Activated CD4-positive, alpha-beta T cell treated with anti-CD3 and anti-CD28 coated beads, Interleukin-2, amount 10 ng/mL, durations not matched to agents 7 days and 5 days (primary cell): ENCODE data around the gene ZBTB38. TPM values are rescaled to one million over a fixed set of nuclear protein-coding genes. Genes with fewer than 3 reads are reported as not detected.

Experiments used
- CTCF ChIA-PET: fragments of 350-600 bp; sonication (Branson Sonifier 250); formaldehyde crosslinking; loops from one replicate; lab custom pipeline; 2021; ENCODE audit warnings: antibody characterized with exemption; lab: Charles Lee
- POLR2A ChIA-PET: fragments of 350-600 bp; sonication (Branson Sonifier 250); formaldehyde crosslinking; loops from one replicate; lab custom pipeline; 2021; ENCODE audit warnings: antibody characterized with exemption; lab: Charles Lee
- DNase-seq: peaks from one replicate; pipeline ENCODE4 v3.0.0-alpha.2; 2020
- H3K27ac Mint-ChIP-seq: one replicate; pipeline ENCODE4 v1.8.0; 2021; ENCODE audit warnings: mild to moderate bottlenecking, moderate library complexity, mixed read lengths
- H3K27me3 Mint-ChIP-seq: one replicate; pipeline ENCODE4 v1.8.0; 2021; ENCODE audit warnings: mixed read lengths
- H3K36me3 Mint-ChIP-seq: one replicate; pipeline ENCODE4 v1.8.0; 2021; ENCODE audit warnings: low read depth, mixed read lengths
- H3K4me1 Mint-ChIP-seq: one replicate; pipeline ENCODE4 v1.8.0; 2021; ENCODE audit warnings: mixed read lengths
- H3K4me3 Mint-ChIP-seq: one replicate; pipeline ENCODE4 v1.8.0; 2021; ENCODE audit warnings: mild to moderate bottlenecking, moderate library complexity, mixed read lengths
- H3K9me3 Mint-ChIP-seq: one replicate; pipeline ENCODE4 v1.8.0; 2021; ENCODE audit warnings: mixed read lengths
- total RNA-seq, 2 experiments: library from RNA; stranded (reverse); gene quantifications; one replicate each; pipeline ENCODE4 v1.2.3, GENCODE V29; 2021

The ZBTB38 gene, protein sequence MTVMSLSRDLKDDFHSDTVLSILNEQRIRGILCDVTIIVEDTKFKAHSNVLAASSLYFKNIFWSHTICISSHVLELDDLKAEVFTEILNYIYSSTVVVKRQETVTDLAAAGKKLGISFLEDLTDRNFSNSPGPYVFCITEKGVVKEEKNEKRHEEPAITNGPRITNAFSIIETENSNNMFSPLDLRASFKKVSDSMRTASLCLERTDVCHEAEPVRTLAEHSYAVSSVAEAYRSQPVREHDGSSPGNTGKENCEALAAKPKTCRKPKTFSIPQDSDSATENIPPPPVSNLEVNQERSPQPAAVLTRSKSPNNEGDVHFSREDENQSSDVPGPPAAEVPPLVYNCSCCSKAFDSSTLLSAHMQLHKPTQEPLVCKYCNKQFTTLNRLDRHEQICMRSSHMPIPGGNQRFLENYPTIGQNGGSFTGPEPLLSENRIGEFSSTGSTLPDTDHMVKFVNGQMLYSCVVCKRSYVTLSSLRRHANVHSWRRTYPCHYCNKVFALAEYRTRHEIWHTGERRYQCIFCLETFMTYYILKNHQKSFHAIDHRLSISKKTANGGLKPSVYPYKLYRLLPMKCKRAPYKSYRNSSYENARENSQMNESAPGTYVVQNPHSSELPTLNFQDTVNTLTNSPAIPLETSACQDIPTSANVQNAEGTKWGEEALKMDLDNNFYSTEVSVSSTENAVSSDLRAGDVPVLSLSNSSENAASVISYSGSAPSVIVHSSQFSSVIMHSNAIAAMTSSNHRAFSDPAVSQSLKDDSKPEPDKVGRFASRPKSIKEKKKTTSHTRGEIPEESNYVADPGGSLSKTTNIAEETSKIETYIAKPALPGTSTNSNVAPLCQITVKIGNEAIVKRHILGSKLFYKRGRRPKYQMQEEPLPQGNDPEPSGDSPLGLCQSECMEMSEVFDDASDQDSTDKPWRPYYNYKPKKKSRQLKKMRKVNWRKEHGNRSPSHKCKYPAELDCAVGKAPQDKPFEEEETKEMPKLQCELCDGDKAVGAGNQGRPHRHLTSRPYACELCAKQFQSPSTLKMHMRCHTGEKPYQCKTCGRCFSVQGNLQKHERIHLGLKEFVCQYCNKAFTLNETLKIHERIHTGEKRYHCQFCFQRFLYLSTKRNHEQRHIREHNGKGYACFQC (N-terminal part only)
- total RNA-seq, result 10 to 100 TPM; 20.0 to 26.1 TPM

DNA sequence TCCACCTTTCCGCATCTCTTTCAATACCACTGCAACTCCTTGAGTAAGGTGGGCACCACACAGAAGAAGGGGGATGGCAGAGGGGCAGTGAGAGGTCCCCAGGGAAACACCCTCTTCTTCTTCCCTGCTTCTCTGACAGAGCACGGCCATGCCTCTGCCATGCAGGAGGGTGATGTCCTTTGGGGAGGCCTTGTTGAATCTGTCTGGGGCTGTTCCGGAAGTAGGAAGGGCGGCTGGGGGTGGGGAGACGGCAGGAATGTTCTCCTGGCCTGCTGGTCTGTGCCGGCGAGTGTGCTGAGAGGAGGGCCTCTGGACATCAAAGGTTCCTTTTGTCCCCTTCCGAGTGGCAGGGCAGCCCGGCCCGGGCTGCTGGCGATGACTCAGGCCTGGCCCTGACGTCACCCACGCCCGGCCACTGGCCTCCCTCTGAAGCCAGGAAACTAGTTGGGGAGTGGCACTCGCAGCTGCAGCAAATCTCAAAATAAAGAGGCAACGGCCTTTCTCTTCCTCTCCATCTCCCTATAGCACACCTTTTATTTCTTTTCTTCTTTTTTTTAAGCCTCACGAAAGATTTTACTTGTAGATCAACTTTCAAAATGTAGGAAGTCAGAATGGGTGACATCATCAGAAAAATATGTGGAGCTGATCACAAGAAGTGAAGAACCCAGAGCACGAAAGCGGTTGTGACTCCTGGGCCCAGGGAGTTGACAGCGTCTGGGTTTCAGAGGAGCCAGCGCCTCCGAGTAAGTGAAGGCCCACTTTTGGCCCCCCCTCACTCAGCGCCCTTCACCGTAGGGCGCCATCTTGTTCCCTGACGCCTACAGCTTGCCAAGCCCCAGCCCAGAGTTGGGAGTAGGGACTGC lies at the start of gene ZBTB38:
TSS of gene ZBTB38 (plus strand) at position 443 of the 863 bp plus-strand sequence. CDS start 73,885 bp downstream, outside the sequence.
- Mint-ChIP-seq H3K9me3 (peaks cover 4% of the 10 kb centered on the region), H3K4me1 (peaks cover 12% of the 10 kb centered on the region), H3K36me3 (no peaks in the 10 kb centered on the region), H3K27ac (no peak within 1 kb of the TSS), H3K27me3 (no peaks in the 10 kb centered on the region), H3K4me3 (no peak within 1 kb of the TSS)
- no peak for DNase-seq
- ChIA-PET CTCF (interaction anchor here (0.8 kb wide), 1 partner anchor 14 kb away, joined by 4 read pairs; no protein-coding TSS in a partner anchor), POLR2A (no interaction called here)

DNA sequence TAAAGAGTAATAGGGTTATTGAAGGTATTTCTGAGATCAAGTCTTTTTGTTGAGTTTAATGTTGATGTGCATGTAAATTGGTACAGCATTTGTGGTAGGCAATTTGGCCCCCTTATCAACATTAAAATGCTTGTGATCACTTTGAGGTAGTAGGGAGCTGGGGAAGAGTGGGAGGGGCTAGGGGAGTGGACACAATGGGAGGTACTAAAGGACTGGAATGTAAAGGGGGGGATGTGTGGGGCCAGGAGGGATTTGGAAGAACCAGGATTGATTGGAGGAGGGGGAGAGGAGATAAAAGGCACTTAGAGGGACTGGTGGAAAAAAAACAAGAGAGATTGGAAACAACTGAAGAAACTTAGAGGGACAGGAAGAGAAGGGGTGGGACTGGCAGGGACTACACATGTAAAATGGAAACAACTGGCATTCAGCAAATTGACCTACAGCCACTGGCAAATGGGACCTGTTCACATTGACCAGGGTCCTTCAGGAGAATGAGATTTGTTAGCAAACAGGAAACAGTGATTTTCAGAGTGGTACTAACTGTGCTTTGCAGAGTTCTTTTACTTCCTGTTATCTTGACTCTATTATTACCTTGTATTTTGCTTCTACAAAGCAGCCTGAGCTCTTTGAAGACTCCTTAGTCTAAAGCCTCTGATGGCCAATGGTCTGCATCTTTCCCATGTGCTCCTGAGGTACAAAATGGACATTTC lies 47.8 kb upstream of the ZBTB38 start:
- POLR2A ChIA-PET, result no interaction called here
- H3K27me3 Mint-ChIP-seq, result no peaks in the 10 kb centered on the region
- no peak for DNase-seq
- H3K27ac Mint-ChIP-seq, result peak overlapping the region; percentile 74
- CTCF ChIA-PET, result interaction anchor here (1.5 to 1.7 kb wide), 2 partner anchors 9 to 139 kb away, joined by 4 read pairs; no protein-coding TSS in a partner anchor
- no peak overlapping the region for H3K4me3 Mint-ChIP-seq
- peaks cover 13% of the 10 kb centered on the region for H3K36me3 Mint-ChIP-seq
- peaks cover 16% of the 10 kb centered on the region for H3K4me1 Mint-ChIP-seq
- peaks cover 16% of the 10 kb centered on the region for H3K9me3 Mint-ChIP-seq

DNA sequence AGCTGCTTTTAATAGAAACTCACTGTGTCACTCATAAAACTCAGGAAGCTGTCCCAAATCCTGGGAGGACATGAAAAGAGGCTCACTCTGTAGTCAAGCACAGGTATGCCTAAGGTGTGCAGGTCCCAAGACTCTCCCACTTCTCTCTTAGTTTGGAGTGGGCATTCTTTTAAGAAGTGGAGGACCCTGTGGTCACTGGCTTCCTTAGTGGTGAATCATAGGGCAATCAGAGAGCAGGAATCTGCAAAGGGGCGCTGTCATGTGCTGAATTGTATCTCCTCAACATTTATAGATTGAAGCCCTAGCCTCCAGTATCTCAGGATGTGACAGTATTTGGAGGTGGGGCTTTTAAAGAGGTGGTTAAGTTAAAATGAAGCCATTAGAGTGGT lies 47.2 kb upstream of the ZBTB38 start:
- H3K27me3 Mint-ChIP-seq, result no peaks in the 10 kb centered on the region
- ChIA-PET POLR2A (no interaction called here), CTCF (interaction anchor here (1.5 to 1.7 kb wide), 2 partner anchors 9 to 138 kb away, joined by 4 read pairs; no protein-coding TSS in a partner anchor)
- H3K9me3 Mint-ChIP-seq, result peaks cover 16% of the 10 kb centered on the region
- no peak overlapping the region for H3K4me3 Mint-ChIP-seq
- H3K27ac Mint-ChIP-seq, result peak overlapping the region; percentile 74
- H3K4me1 Mint-ChIP-seq, result peaks cover 16% of the 10 kb centered on the region
- DNase-seq, result no peak
- peaks cover 13% of the 10 kb centered on the region for H3K36me3 Mint-ChIP-seq

DNA sequence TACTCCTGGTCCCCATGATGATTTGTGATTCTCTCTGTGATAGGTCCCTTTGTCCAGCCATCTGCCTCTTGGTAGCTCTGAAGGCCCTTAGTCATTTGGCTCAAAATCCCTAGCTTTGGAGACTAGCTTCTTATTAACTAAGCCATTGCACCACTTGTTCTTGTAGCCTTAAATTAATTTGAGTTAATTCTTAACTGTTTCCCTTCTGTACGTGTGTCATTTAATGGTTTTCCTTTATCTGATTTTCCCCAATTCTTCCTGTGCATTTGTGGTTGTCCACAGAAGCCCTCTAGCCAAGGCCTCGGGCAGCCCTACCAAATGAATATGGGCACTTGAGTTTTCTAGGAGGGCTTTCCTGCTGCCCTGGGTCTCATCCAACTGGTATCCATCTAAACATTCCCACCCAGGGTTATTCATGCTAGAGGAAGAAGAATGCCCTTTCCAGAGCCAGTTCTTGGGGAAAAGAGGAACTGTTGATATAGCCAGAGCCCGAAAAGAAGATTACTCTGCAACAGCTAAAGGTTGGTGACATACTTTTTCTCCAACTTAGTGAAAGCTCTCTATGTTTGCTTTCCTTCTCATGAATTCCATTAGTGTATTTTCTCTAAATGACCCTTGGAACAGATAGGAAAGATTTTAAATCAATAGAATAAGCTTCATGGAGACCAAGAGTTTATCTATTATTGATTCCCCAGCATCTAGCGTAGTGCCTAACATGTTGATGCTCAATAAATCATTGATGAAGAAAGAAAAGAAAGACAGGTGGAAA lies 44.2 kb upstream of the ZBTB38 start:
- POLR2A ChIA-PET, result no interaction called here
- no peak overlapping the region for H3K4me3 Mint-ChIP-seq
- peaks cover 16% of the 10 kb centered on the region for H3K4me1 Mint-ChIP-seq
- CTCF ChIA-PET, result interaction anchor here (1.2 to 2.7 kb wide), 4 partner anchors 8 to 117 kb away, joined by 3 to 17 read pairs (median 5); no protein-coding TSS in a partner anchor
- H3K27ac Mint-ChIP-seq, result no peak overlapping the region
- no peaks in the 10 kb centered on the region for H3K27me3 Mint-ChIP-seq
- peaks cover 10% of the 10 kb centered on the region for H3K9me3 Mint-ChIP-seq
- H3K36me3 Mint-ChIP-seq, result peaks cover 10% of the 10 kb centered on the region
- no peak for DNase-seq

DNA sequence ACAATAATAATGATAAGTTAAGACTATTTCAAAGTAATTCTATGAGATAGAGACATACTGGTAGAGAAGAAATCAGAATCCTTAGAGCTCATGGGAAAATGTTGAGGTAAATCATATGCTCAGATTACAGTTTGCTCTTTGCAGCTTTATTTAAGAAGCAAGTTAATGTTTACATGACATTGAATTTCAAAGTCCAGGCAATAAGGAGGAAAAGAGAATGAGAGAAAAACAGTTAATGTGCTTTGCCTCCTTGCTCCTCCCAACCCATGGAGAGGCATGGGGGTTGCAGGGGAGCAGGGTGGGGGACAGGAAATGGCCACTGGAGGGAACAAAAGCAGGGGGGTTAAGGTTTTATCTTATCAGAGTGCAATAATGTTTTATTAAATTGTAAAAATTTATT lies 42.2 kb upstream of the ZBTB38 start:
- Mint-ChIP-seq H3K27me3 (no peaks in the 10 kb centered on the region), H3K9me3 (no peaks in the 10 kb centered on the region), H3K27ac (no peak overlapping the region), H3K4me3 (no peak overlapping the region), H3K4me1 (peaks cover 5% of the 10 kb centered on the region), H3K36me3 (no peaks in the 10 kb centered on the region)
- DNase-seq, result no peak
- ChIA-PET CTCF (no interaction called here), POLR2A (interaction anchor here (0.6 kb wide), 1 partner anchor 161 kb away, joined by 3 read pairs; no protein-coding TSS in a partner anchor)

DNA sequence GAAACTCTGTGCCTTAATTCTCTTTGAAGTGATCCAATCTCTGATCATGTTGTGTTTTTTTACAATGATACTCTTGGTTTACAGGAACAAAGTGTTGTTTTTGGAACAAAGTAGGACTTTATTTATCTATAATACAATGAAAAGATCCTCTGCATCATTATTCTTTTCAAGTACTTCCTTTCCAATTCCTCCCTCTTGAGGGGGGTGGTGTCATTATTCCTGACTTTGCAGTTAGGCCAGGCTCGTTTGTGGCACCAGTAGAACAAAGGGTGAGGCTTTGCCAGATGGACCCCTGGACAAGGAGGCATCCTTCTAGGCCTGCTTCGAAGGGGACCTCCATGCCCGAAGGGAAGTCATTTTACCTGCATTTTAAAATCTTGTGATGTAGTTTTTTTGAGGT lies 41.7 kb upstream of the ZBTB38 start:
- Mint-ChIP-seq H3K4me1 (peaks cover under 1% of the 10 kb centered on the region), H3K9me3 (no peaks in the 10 kb centered on the region), H3K4me3 (no peak overlapping the region), H3K36me3 (no peaks in the 10 kb centered on the region), H3K27ac (no peak overlapping the region), H3K27me3 (no peaks in the 10 kb centered on the region)
- ChIA-PET CTCF (no interaction called here), POLR2A (no interaction called here)
- no peak for DNase-seq

DNA sequence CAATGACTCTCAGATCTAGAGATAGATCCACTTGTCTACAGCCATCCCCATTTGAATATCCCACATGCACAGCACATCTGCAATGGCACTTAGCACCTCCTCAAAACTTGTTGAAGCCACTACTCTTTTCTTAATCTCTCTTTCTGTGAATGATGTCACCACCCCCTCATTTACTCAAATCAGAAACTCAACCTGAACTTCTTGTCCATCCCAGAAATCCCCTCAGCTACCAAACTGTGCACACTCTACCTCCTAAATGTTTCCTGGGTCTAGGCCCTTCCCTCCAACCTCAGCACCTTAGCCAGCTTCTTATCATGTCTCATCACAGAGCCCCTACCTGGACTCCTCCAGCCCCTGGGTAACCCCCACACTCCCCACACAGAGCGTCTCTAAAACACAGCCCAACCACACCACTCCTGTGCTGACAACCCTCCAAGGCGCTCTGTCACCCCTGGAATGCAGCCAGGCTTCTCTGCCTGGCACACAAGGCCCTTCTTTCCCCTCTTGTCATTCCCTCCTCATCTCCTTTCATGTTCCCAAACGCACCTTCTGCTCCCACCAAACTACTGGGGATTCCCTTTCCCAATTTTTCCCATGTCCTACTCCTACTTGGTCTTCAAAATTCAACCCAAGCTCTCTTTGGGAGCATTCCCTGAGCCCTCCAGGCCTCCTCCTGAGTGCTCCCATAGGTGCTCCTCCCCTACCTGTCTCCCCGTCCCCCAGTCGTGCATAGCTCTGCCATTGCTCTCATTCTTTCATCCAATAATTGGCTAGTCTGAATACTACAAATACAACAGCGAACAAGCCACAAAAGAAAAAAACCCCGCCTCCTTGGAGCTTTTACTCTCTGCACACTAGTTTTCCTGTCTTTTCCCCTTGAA lies 39.8 kb upstream of the ZBTB38 start:
- H3K27ac Mint-ChIP-seq, result no peak overlapping the region
- H3K4me3 Mint-ChIP-seq, result no peak overlapping the region
- POLR2A ChIA-PET, result no interaction called here
- H3K9me3 Mint-ChIP-seq, result no peaks in the 10 kb centered on the region
- H3K36me3 Mint-ChIP-seq, result no peaks in the 10 kb centered on the region
- H3K27me3 Mint-ChIP-seq, result no peaks in the 10 kb centered on the region
- H3K4me1 Mint-ChIP-seq, result no peaks in the 10 kb centered on the region
- DNase-seq, result no peak
- CTCF ChIA-PET, result interaction anchor here (1.2 kb wide), 1 partner anchor 17 kb away, joined by 3 read pairs; no protein-coding TSS in a partner anchor

DNA sequence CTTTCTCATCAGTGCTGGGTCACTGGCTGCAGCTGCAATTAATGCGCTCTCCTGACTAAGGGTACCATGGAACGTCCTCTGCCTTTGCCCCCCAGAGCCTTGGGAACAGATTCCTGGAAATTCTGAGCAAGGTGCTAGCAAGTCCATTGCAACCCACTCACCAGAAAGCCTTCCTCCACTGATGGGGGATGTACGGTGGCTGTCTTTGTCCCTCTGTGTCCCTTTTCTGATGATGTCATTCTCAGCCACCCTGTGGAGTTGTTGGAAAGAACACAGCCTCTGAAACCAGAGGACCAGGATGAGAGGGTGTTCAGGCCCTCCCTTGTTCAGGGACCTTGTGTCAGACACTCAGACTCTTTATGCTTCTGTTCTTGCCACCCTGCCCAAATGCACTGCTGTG lies 38.1 kb upstream of the ZBTB38 start:
- Mint-ChIP-seq H3K27ac (no peak overlapping the region), H3K9me3 (no peaks in the 10 kb centered on the region), H3K36me3 (no peaks in the 10 kb centered on the region), H3K4me1 (no peaks in the 10 kb centered on the region), H3K4me3 (no peak overlapping the region), H3K27me3 (no peaks in the 10 kb centered on the region)
- CTCF ChIA-PET, result no interaction called here
- POLR2A ChIA-PET, result no interaction called here
- DNase-seq, result no peak

DNA sequence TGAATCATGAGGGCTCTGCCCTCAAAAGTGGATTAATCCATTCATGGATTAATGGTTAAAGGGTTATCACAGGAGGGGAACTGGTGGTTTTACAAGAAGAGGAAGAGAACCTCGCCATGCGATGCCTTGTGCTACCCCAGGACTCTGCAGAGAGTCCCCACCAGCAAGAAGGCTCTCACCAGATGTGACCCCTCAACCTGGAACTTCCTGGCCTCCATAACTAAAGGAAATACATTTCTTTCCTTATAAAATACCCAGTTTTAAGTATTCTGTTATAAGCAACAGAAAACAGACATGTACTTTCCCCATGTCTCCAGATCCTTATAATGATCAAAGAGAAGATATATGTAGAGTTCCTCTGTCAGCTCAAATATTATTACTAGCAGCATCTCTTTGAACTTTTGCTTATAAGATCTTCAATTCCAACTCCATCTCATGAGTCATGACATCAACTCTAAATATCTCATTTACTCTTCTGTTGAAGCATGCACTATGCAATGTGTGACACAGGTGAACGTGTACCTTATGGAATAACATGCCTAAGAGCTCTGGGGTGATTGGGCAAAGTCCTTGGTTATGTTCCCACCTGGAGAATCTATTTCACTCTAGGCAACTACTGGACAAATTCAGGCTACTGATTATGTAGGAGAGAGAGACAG lies 37.5 kb upstream of the ZBTB38 start:
- no peak overlapping the region for H3K27ac Mint-ChIP-seq
- no peaks in the 10 kb centered on the region for H3K27me3 Mint-ChIP-seq
- H3K9me3 Mint-ChIP-seq, result no peaks in the 10 kb centered on the region
- no peaks in the 10 kb centered on the region for H3K4me1 Mint-ChIP-seq
- no peaks in the 10 kb centered on the region for H3K36me3 Mint-ChIP-seq
- CTCF ChIA-PET, result interaction anchor here (1.0 to 1.5 kb wide), 2 partner anchors 8 to 111 kb away, joined by 5 to 7 read pairs; no protein-coding TSS in a partner anchor
- no peak overlapping the region for H3K4me3 Mint-ChIP-seq
- POLR2A ChIA-PET, result no interaction called here
- DNase-seq, result no peak
